ENCODE results near the gene SYF2.
A peak's percentile ranks its signal among the peaks of the same experiment; 100 is the strongest.
"Not testable (repeated sequence)": the region's sequence is repeated elsewhere in the genome, so short reads cannot be mapped to it uniquely, and the experiment has no call there.

Gene SYF2

GRCh38 chr1:25232027-25232865 lies at the start of gene SYF2:
Gene SYF2, minus strand, starts transcription at chr1:25232502. Its CDS starts 35 bp downstream, at chr1:25232467.
- peak; percentile 93 for DNase-seq

- DNase-seq: not testable (repeated sequence)
Measured at GRCh38 chr1:25279693-25280111, 47.4 kb upstream of the SYF2 start.

- not testable (repeated sequence) for DNase-seq
Measured at GRCh38 chr1:25278790-25279189, 46.5 kb upstream of the SYF2 start.

- not testable (repeated sequence) for DNase-seq
Measured at GRCh38 chr1:25278358-25278757, 46.1 kb upstream of the SYF2 start.

DNA sequence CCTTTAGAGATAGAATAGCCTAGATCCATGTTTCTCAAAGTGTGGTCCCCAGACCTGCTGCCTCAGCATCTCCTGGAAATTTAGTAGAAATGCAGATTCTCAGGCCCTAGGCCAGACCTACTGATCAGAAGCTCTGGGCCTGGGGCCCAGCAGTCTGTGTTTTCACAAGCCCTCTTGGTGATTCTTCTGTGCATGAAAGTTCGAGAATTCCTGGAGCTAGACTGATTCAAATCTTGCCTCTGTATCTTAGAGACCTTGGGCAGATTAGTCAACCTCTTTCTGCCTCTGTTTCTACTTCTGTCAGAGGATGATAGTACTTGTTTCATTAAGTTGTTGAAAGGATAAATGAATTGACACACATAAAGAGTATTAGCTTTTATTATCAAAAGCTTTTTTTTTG lies 45.0 kb upstream of the SYF2 start:
- not testable (repeated sequence) for DNase-seq

DNA sequence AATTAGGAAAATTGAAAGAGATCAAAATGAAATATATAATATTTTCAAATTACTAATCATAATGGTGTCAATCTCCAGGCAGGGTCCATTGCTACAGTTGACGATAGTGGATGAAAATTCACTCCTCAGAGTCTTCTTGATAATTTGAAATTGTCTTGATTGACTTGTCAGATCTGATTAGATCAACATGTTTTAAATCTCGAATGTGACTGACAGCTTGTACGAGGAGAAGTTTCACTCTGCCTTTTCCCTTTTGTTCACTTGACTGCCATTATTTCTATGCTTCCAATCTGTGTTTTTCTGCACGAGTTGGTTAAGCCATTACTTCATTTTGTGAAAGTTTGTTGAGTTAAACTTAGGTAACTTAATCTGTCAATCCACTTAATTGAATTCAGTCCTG lies 43.3 kb upstream of the SYF2 start:
- DNase-seq: not testable (repeated sequence)

- not testable (repeated sequence) for DNase-seq
Measured at GRCh38 chr1:25272238-25272637, 39.9 kb upstream of the SYF2 start, which contains the start of gene RHD. Gene RHD, plus strand, starts transcription at chr1:25272509. Its CDS starts 39 bp downstream, at chr1:25272548.

- not testable (repeated sequence) for DNase-seq
Measured at GRCh38 chr1:25268143-25268760, 36.0 kb upstream of the SYF2 start.

DNA sequence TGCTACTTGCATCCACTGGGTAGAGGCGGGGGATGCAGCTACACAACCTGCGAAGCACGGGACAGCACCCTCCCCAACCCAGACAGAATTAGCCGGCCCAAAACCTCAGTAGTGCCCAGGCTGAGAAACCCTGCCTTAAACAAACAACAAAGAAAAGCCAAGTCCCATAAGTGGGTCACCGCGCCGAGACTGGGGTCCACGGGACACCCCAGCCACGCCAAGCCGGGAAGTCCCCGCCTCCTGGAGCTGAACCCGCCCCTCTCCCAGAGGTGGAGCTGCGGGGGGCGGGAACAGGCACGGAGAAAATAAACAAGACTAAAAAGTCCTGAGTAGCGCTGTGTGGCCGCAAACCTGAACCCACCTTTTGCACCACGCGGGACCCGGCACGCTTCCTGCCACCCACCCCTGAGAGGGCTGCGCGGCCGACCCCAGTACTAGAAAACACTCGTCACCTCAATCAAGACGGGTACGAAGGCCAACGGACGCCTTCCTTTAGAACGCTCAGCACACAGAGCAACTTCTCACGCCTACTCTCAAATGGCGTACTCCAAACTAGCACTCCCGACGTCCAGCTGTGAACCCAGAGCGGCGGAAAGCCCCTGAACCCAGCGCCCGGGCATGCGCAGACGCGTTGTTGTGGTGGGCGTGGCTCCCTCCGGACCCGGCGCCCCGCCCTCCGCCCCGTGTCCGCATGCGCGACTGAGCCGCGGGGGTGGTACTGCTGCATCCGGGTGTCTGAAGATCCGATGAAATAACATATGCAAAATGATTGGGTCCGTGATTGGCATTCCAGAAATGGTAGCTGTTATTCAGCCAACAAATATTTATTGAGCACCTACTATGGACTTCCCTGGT lies 35.2 kb upstream of the SYF2 start:
- peak; percentile 91 for DNase-seq

DNA sequence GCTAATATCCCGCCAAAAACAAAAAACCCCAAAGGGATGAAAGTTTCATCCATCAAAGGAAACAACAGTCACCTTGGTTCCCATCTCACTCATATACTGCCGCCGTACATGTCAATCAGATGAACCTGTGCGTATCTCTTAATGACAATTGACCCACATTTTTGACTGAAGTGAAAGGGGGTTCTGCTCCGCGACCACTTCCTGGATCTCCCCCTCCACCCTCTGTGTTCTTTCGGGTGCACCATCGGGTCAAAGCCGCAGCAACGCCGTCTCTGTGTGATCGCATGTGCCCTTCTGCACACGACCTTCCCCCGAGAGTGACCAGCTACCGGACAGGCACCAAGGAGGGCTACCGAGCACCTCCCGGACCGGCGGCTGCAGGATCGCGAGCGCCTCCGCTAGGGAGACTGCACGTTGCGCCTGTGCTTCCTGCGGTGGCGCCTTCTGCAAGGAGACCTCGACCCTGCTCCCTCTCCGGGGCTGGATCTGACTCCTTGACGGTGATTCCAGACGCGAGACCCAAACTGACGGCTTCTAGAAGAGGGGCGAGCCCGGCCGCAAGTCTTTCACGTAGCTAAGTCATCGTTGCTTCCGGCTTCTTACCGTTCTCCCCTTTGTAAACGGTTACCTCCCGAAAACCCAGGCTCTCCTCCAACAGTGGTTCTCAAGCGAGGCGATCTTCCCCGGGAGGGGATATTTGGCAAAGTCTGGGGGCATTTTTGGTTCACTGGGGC lies 34.4 kb upstream of the SYF2 start:
- not testable (repeated sequence) for DNase-seq

GRCh38 chr1:25260336-25260735 lies 28.0 kb upstream of the SYF2 start:
- not testable (repeated sequence) for DNase-seq

DNA sequence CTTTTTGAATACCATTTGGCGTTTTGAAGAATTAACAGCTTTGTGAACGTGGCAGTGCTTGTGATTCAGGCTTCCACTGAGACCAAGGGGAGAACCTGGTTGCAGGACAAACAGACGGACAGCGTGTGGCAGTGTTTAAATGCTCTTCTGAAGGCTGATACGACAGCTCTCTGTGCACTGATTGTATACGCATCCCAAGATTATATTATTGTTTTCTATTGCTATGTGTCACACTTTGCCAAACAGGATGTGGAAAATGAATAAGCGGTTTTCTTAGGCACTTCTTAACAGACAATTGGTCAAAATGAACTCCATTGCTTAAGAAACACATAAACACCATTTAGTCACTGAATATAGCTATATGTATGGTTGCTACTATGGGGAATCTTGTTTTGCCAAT lies 27.5 kb upstream of the SYF2 start:
- DNase-seq: peak; percentile 25

DNA sequence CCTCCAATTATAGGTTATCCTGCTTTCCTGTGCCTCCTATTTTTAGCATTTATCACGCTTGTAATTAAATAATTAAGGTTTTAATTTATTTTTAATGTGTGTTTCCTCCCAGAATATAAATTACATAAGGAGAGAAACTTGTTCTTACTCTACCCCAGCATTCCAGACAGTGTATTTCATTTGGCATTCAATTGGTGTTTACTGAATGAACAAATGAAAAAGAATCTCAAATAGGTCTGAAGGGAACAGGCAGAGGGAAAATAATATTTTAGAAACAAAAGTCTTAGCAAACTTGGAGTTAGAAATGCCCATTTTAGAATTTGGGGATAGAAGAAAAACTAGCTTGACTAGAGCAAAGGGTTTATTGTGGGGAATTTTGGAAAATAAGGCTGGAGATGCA lies 24.9 kb upstream of the SYF2 start:
- DNase-seq: no peak

GRCh38 chr1:25256578-25256965 lies 24.3 kb upstream of the SYF2 start:
- DNase-seq: no peak

DNA sequence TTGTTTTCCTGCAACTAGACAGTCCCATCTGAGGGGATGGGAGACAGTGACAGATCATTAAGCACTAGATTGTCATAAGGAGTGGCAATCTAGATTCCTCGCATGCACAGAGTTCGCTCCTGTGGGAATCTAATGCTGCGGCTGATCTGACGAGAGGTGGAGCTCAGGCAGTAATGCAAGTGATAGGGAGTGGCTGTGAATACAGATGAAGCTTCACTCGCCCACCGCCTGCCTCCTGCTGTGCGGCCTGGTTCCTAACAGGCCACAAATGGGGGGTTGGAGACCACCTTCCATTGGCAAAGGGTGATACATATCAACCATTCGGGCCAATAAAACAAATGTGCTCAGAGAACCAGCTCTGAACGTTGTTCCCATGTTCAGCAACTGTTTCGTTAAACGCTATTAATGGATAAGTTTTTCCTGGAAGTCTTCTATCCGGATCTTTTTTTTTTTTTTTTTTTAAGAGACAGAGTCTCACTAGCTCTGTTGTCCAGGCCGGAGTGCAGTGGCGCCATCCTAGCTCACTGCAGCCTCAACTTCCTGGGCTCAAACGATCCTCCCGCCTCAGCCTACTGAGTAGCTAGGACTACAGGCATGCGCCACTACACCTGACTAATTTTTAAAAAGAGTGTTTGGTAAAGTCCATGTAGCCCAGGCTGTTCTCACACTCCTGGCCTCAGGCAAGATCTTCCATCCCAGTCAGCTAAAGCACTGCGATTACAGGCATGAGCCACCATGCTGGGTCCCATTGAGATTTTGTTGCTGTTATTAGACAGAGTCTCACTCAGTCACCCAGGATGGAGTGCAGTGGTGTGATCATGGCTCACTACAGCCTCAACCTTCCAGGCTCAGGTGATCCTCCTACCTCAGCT lies 23.6 kb upstream of the SYF2 start:
- no peak for DNase-seq

DNA sequence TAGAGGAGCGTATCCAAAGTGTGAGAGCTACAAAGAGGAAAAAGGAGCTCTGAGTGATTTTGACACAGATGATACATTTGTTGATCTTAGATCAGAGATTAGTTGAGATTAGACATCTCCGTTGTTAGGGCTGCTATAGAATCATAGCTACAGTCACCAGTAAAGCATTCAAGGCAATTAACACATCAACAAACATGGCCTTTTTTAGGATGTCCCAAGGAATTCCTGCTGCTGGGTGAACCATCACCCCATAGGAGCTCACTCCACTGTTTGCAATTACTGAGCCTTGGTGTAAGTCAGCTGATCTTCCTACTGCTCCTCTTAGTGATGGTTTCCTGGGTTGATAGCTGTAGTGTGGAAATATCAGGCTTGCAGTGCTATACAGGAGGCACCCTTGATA lies 21.6 kb upstream of the SYF2 start:
- DNase-seq: no peak

GRCh38 chr1:25247829-25248754 lies 15.8 kb upstream of the SYF2 start:
- DNase-seq: no peak

GRCh38 chr1:25247024-25247828 lies 14.9 kb upstream of the SYF2 start, which contains the start of gene RSRP1:
Gene RSRP1, minus strand, starts transcription at chr1:25247454. Its CDS starts 491 bp downstream, at chr1:25246963.
- peak; percentile 100 for DNase-seq

- DNase-seq: peak; percentile 19
Measured at GRCh38 chr1:25246600-25247023, 14.3 kb upstream of the SYF2 start.

Measured in CD4-positive, alpha-beta T cell treated with Interleukin-15 for 1 hour (primary cell).